Measurements from ENCODE around the gene ACTRT2.

DNA sequence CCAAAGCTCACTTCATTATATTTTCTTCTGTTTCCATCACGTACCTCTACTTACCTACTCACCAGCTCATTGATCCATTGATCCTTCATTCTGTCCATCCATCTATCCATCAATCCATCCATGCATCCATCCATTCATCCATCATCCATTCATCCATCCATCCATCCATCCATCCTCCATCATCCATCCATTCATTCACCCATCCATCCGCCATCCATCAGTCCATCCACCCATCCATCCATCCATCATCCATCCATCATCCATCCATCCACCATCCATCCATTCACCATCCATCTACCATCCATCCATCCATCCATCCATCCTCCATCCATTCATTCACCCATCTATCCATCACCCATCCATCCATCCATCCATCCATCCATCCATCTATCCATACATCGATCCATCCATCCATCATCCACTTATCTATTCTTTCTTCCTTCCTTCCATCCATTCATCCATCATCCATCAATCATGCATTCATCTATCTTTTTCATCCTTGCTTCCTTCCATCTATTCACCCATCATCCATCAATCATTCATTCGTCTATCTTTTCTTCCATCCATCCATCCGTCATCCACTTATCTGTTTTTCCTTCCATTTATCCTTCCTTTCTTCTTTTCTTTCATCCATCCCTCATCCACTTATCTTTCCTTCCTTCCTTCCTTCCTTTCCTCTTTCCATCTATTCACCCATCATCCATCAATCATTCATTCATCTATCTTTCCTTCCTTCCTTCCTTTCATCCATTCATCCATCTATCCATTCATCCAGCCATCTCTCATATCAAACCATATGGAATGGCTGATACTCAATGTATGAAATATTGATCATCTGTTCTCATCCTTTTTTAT lies 35.3 kb upstream of the ACTRT2 start:
- TF ChIP-seq EZH2 (IDR thresholded peaks at IDR 0.05; ENCODE audit: borderline replicate concordance, low read length): no peak
- TF ChIP-seq, protein P1, sequence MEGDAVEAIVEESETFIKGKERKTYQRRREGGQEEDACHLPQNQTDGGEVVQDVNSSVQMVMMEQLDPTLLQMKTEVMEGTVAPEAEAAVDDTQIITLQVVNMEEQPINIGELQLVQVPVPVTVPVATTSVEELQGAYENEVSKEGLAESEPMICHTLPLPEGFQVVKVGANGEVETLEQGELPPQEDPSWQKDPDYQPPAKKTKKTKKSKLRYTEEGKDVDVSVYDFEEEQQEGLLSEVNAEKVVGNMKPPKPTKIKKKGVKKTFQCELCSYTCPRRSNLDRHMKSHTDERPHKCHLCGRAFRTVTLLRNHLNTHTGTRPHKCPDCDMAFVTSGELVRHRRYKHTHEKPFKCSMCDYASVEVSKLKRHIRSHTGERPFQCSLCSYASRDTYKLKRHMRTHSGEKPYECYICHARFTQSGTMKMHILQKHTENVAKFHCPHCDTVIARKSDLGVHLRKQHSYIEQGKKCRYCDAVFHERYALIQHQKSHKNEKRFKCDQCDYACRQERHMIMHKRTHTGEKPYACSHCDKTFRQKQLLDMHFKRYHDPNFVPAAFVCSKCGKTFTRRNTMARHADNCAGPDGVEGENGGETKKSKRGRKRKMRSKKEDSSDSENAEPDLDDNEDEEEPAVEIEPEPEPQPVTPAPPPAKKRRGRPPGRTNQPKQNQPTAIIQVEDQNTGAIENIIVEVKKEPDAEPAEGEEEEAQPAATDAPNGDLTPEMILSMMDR (conservative IDR thresholded peaks at IDR 0.05 in 1 of 2, IDR thresholded peaks at IDR 0.05 in 1 of 2; ENCODE audit: extremely low read depth in 1 of 2, insufficient read depth in 1 of 2, low read depth in 1 of 2, low read length in 2 of 2): no peak
